Heart left ventricle (tissue), 13 donors: Measurements from ENCODE around the gene KIF4A.

ENCODE experiments used
- POLR2A ChIP-seq, 2 donors: fragments of 450-650 bp; IDR thresholded peaks; one replicate each; pipeline ENCODE4 v1.6.1; 2017; ENCODE audit warnings: antibody characterized with exemption in 2 of 2, mild to moderate bottlenecking in 2 of 2, moderate library complexity in 2 of 2
- TF ChIP-seq, protein P1 (sequence below), 12 donors: fragments of 200-600 bp; sonication (generic) in 4 of 12; IDR thresholded peaks; one replicate each; pipeline versions ENCODE4 v1.5.0 to v1.8.0; 2018 to 2022; ENCODE audit warnings: antibody characterized with exemption in 12 of 12, mild to moderate bottlenecking in 5 of 12
- donor health status: ischemic (EF 13 %, LVEDD 7.1; RV severe dilation, severe dysfunction).
- donor health status: DM: no; HTN: yes; CAD: no.
- donor health status: DM: no; HTN: no; CAD: no.
- donor health status: ischemic (EF 25% LVEDD 6.9; RV normal size, moderate dysfunction).
- donor health status: ischemic (EF 25% LVEDD 5.7; RV mildly dilated, moderate dysfunction).
- donor health status: ischemic (EF 35%, LVEDD 5.7; RV mildly dilated, moderate dysfunction).
- donor health status: nonischemic (EF 11% LVEDD 7.7; RV severe dilation, severe dysfunction).
- donor health status: DM: yes; HTN: yes; CAD: no.
- donor health status: PGD.
- donor health status: ischemic (EF 29% LVEDD 5.4; RV normal size, mild dysfunction).
- donor health status: nonischemic (EF 23%, LVEDD 6.1; RV moderate dilation, normal function).

DNA sequence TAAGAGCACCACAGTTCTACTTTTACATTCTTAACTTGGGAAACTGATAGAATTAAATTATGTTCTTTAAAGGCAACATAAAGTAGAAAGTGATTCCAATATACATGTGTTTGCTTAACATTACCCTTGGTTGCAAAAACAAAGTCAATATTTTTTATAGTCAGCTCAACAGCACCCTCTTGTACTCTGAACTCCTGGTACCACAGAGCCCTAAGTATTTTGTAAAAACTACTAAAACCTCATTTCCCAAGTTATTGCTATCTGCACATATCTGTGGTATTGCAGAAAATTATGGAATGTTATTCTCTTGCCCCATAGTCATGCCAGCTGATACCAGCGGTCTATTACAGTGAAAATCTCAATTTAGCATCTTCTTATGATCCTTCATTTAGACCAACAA, 2.9 kb downstream of the KIF4A start:
- TF ChIP-seq, protein P1, sequence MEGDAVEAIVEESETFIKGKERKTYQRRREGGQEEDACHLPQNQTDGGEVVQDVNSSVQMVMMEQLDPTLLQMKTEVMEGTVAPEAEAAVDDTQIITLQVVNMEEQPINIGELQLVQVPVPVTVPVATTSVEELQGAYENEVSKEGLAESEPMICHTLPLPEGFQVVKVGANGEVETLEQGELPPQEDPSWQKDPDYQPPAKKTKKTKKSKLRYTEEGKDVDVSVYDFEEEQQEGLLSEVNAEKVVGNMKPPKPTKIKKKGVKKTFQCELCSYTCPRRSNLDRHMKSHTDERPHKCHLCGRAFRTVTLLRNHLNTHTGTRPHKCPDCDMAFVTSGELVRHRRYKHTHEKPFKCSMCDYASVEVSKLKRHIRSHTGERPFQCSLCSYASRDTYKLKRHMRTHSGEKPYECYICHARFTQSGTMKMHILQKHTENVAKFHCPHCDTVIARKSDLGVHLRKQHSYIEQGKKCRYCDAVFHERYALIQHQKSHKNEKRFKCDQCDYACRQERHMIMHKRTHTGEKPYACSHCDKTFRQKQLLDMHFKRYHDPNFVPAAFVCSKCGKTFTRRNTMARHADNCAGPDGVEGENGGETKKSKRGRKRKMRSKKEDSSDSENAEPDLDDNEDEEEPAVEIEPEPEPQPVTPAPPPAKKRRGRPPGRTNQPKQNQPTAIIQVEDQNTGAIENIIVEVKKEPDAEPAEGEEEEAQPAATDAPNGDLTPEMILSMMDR (IDR thresholded peaks at IDR 0.05): no peak
- TF ChIP-seq POLR2A (IDR thresholded peaks at IDR 0.05): no peak
